Mucosa of descending colon (tissue), 3 donors: ENCODE data around the gene EOLA1. TPM values are rescaled to one million over a fixed set of nuclear protein-coding genes. Genes with fewer than 3 reads are reported as not detected.

Experiments
- ATAC-seq: fragments of 200-7000 bp; cut with Tn5 transposase; one replicate; pipeline ENCODE4 v1.9.1; 2020; ENCODE audit warnings: mild to moderate bottlenecking, moderate library complexity
- DNase-seq, 3 donors: peaks; one replicate each; pipeline ENCODE4 v3.0.0-alpha.2; 2020
- H3K36me3 ChIP-seq: fragments of 200-600 bp; one replicate; pipeline ENCODE4 v1.8.0; 2021; ENCODE audit warnings: low read depth, mild to moderate bottlenecking
- H3K4me1 ChIP-seq: fragments of 200-600 bp; one replicate; pipeline ENCODE4 v1.8.0; 2021; ENCODE audit warnings: low read depth, mild to moderate bottlenecking
- H3K4me3 ChIP-seq: fragments of 200-600 bp; one replicate; pipeline ENCODE4 v1.8.0; 2021; ENCODE audit warnings: mild to moderate bottlenecking
- H3K9me3 ChIP-seq: fragments of 200-600 bp; one replicate; pipeline ENCODE4 v1.8.0; 2021; ENCODE audit warnings: mild to moderate bottlenecking
- intact Hi-C, 2 donors: fragments of 100-400 bp; cut with DNase I in 1 of 2; cut with micrococcal nuclease in 1 of 2; formaldehyde crosslinking; loops; one replicate each; pipeline versions ENCODE4 v1.11.0 to v1.11.1; 2022; cut with DNase I, micrococcal nuclease
- total RNA-seq, 3 donors: library from RNA; stranded (reverse); fragmentation: NEBNext Ultra II Directional in 2 of 3; extraction: Animal tissue kit (Norgen Biotek cat#: 25700) in 2 of 3; gene quantifications; one replicate each; pipeline versions ENCODE4 v1.2.1 to v1.2.4, GENCODE V29; 2021 to 2023
- TF ChIP-seq, protein P1 (sequence below): fragments of 200-600 bp; IDR thresholded peaks from one replicate; pipeline ENCODE4 v1.8.0; 2022; ENCODE audit warnings: antibody characterized with exemption, mild to moderate bottlenecking
- donor health status: DM: no; HTN: no; CAD: no; lungs with moderate emphysema.
- donor health status: DM: no; HTN: no; CAD: no.
- donor health status: DM: no; HTN: yes; CAD: no.

The EOLA1 gene
- total RNA-seq, 3 donors from 2014 or later, result 29.1 to 36.9 (median 34.0) TPM

DNA sequence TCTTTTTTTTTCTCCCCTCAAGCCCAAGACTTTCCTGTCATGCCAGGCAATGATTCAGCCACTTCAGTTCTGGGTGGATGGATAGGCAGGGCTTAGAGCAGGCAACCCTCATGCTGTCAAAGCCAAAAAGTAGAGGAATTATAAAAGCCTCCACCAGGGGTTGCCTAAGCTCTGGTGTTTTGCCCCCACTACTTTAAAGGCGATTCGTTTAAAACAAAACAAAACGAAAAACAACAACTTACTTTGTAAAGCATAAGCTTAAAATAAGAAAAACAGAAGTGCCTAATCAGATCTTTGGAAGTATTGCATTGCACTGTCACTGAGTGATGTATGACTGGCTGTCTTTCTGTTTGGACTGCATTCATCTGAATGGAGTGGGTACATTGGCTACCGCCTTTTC, 30.4 kb upstream of the EOLA1 start:
- Histone ChIP-seq H3K9me3 (no peaks in the 10 kb centered on the region), H3K4me3 (no peak overlapping the region), H3K36me3 (no peaks in the 10 kb centered on the region), H3K4me1 (no peaks in the 10 kb centered on the region)
- TF ChIP-seq, protein P1, sequence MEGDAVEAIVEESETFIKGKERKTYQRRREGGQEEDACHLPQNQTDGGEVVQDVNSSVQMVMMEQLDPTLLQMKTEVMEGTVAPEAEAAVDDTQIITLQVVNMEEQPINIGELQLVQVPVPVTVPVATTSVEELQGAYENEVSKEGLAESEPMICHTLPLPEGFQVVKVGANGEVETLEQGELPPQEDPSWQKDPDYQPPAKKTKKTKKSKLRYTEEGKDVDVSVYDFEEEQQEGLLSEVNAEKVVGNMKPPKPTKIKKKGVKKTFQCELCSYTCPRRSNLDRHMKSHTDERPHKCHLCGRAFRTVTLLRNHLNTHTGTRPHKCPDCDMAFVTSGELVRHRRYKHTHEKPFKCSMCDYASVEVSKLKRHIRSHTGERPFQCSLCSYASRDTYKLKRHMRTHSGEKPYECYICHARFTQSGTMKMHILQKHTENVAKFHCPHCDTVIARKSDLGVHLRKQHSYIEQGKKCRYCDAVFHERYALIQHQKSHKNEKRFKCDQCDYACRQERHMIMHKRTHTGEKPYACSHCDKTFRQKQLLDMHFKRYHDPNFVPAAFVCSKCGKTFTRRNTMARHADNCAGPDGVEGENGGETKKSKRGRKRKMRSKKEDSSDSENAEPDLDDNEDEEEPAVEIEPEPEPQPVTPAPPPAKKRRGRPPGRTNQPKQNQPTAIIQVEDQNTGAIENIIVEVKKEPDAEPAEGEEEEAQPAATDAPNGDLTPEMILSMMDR, result no peak
- intact Hi-C loops, result no loop called here
- ATAC-seq, result no peak
- DNase-seq, result no peak

DNA sequence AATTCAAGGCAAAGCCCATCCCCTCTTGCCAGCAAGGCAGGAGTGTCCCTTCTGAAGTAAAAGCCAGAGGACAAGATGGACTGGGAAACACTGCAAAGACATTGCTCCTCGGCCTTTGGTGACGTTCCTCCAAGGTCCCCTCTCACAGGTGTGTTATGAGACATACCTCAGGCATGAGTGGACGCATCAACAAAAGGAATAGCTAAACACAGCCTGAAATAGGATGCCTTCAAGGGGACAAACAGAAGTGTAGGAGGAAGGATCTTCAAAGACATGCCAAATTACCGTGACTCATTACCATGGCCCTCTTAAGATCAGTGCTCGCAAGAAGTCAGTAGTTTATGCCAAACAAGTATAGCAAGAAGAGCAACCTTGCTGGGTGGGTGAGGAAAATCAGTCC, 29.7 kb upstream of the EOLA1 start:
- H3K4me1 ChIP-seq, result no peaks in the 10 kb centered on the region
- TF ChIP-seq, protein P1, result no peak
- ATAC-seq (no peak), DNase-seq (no peak)
- no peaks in the 10 kb centered on the region for H3K9me3 ChIP-seq
- H3K36me3 ChIP-seq, result no peaks in the 10 kb centered on the region
- no peak overlapping the region for H3K4me3 ChIP-seq
- intact Hi-C loops, result no loop called here

GRCh38 chrX:149512225-149512885, 28.5 kb upstream of the EOLA1 start:
- ATAC-seq, result peak; percentile 89
- intact Hi-C loops, result no loop called here
- Histone ChIP-seq H3K4me1 (no peaks in the 10 kb centered on the region), H3K4me3 (no peak overlapping the region), H3K36me3 (no peaks in the 10 kb centered on the region), H3K9me3 (no peaks in the 10 kb centered on the region)
- TF ChIP-seq, protein P1, result no peak
- peak in 2 of 3 donors; percentile 61 to 72 for DNase-seq

DNA sequence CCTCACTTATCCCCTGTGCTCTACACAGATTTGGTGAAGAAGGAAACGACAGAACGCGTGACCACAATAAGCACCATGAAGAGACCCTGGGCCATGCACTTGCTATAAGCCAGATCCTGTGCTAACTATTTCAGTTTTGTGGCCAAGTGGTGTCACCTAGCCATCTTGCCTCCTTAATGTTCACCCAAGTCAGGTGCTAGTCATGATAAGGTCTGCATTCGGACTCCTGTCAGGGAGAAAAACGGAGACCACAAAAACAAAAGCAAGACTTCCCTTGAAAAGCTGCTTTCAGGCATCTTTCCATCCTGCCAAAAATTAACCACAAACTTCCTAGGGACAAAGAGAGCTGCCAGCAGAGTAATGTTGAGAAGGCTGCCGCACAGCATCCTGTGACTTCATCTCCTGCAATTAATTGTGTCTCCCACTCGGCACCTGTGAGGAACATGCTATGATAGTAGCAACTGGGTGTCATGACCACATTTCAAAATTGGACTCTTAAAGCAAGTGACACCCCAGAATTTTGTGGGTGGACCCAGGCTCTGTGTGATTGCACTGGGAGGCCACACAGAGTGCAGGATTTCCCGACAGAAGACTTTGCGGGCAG, 26.9 kb upstream of the EOLA1 start:
- DNase-seq (no peak), ATAC-seq (no peak)
- Histone ChIP-seq H3K36me3 (no peaks in the 10 kb centered on the region), H3K9me3 (no peaks in the 10 kb centered on the region), H3K4me3 (no peak overlapping the region), H3K4me1 (no peaks in the 10 kb centered on the region)
- intact Hi-C loops, result no loop called here
- TF ChIP-seq, protein P1, result no peak

DNA sequence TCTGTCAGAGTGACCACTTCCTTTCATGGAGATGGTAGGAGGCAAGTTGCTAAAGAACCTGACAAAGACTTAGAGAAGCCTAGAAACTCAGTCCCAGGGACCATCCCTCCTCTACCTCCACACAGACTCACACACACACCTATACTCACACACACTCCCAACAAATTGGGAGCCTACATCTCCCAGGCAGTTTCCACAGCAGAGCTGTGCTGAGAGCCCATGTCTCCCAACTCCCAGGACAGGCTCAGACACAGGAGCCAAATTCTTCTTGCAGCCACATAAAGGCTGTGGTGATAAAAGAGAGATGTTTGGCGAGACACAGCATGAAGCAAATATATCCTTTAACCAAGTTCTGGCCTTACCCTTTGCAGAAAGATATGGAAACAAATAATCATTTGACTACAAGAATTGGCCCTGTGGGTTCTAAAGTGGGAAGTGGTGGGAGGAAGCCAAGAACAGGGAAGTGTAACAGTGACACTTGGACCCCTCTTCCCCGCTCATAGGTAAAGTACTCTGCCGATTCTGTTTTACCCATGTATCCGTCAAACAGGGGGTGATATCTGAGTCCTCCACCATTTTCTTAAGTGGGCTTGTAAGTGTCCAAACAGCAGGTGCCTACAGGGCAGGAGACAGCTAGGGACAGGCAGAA, 24.7 kb upstream of the EOLA1 start:
- no peaks in the 10 kb centered on the region for H3K36me3 ChIP-seq
- DNase-seq (no peak), ATAC-seq (no peak)
- TF ChIP-seq, protein P1, result no peak
- H3K9me3 ChIP-seq, result no peaks in the 10 kb centered on the region
- intact Hi-C loops, result no loop called here
- H3K4me1 ChIP-seq, result no peaks in the 10 kb centered on the region
- H3K4me3 ChIP-seq, result no peak overlapping the region
